Measurements from ENCODE around the gene PMAIP1.
"Not testable (repeated sequence)": the region's sequence is repeated elsewhere in the genome, so short reads cannot be mapped to it uniquely, and the experiment has no call there.

The PMAIP1 gene

DNA sequence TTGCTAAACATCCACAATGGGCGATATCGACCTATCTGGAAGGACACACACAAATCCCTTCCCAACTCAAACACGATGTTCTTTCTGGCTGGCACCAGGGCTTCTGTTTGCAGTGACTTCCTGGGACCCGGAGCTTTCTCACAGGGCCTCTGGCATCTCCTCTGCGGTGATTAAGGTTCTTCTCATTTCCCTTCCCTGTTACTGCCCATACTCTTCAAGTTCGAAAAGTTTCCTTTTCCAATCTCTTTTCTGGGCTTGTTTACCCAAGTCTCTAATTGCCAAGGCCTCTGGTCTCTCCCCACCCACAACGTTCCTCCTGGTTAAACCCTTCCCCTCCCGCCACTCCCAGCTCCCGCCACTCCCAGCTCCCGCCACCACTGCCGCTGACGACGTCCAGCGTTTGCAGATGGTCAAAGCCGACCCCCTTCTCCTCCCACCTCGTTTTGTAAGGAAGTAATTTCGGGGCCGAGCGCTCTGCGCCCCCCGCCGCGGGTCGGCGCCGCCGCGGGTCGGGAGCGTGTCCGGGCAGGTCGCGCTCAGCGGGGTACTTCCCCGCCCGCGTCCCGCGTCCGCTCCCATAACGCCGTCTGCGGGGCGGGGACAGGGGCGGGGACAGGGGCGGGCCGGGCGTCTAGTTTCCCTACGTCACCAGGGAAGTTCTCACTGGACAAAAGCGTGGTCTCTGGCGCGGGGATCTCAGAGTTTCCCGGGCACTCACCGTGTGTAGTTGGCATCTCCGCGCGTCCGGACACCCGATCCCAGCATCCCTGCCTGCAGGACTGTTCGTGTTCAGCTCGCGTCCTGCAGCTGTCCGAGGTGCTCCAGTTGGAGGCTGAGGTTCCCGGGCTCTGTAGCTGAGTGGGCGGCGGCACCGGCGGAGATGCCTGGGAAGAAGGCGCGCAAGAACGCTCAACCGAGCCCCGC, at the start of gene PMAIP1:
Gene PMAIP1, plus strand, starts transcription at position 699 of the 924 bp plus-strand sequence. Its CDS starts 182 bp downstream, at position 881.
- DNase-seq (ENCODE audit: low read depth), result peak; percentile 86

GRCh38 chr18:59851784-59852399, 47.9 kb upstream of the PMAIP1 start:
- no peak overlapping the region for H3K4me3 ChIP-seq (ENCODE audit: low read depth, low read length)
- no peak for DNase-seq (ENCODE audit: low read depth)

More for the DNA sequence above, at the start of gene PMAIP1:
- H3K4me3 ChIP-seq (ENCODE audit: low read depth, low read length), result peak within 1 kb of the TSS; percentile 86

GRCh38 chr18:59852548-59852947, 47.2 kb upstream of the PMAIP1 start:
- H3K4me3 ChIP-seq (ENCODE audit: low read depth, low read length), result no peak overlapping the region
- DNase-seq (ENCODE audit: low read depth), result no peak

DNA sequence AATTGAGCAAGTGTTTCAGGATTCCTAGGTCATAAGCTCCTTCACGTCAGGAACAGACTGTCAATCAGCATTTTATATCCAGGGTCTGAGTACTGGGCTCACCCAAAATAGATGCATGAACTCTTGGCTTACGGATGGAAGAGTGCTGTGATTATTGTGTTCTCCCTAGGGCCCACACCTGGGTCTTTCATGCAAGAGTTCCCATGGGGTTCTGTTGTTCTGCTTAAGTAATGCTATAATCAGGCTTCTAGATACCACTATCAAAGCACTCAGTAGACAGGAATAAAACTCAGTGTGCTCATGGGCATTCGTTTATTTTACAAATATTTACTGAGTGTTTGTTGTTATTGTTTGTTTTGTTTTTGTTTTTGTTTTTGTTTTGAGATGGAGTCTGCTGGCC, 46.4 kb upstream of the PMAIP1 start:
- DNase-seq (ENCODE audit: low read depth), result no peak

DNA sequence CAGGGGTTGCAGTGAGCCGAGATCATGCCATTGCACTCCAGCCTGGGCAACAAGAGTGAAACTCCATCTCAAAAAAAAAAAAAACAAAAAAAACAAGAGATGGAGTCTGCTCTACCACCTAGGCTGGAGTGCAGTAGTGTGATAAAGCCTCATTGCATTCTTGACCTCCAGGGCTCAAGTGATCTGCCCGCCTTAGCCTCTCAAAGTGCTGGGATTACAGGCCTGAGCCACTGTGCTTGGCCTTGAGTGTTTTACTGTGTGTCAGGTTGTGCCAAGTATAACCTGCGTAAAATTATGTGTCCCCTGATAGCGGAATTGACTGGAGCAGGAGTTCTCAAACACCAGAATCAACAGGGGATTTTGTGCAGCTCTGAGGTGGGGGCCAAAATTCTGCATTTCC, 45.8 kb upstream of the PMAIP1 start:
- DNase-seq (ENCODE audit: low read depth); H3K4me3 ChIP-seq (ENCODE audit: low read depth, low read length): not testable (repeated sequence)

More for the DNA sequence above, 46.4 kb upstream of the PMAIP1 start:
- no peak overlapping the region for H3K4me3 ChIP-seq (ENCODE audit: low read depth, low read length)

DNA sequence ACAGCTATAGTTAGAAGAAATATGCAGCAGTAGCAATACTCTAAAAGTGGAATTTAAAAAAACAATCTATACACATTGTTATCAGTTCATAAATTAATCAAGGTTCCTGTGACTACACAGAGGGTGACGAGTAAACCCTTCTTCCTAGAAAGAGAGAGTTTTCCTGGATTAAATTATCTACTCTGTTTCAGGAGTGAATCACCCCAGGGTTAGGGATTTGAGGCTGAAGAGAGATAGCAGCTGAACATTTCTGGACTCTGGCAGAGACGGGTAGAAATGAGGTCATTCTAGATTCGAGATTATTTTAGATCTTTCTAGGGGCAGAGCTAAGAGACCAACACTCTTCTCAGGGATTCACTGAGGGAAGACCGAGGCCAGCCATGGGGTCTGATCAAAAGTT, 38.8 kb upstream of the PMAIP1 start:
- H3K4me3 ChIP-seq (ENCODE audit: low read depth, low read length), result no peak overlapping the region

GRCh38 chr18:59861963-59862819, 37.6 kb upstream of the PMAIP1 start:
- H3K4me3 ChIP-seq (ENCODE audit: low read depth, low read length), result no peak overlapping the region
- no peak for DNase-seq (ENCODE audit: low read depth)

More for the DNA sequence above, 38.8 kb upstream of the PMAIP1 start:
- DNase-seq (ENCODE audit: low read depth), result no peak

GRCh38 chr18:59865241-59865986, 34.4 kb upstream of the PMAIP1 start:
- no peak overlapping the region for H3K4me3 ChIP-seq (ENCODE audit: low read depth, low read length)
- no peak for DNase-seq (ENCODE audit: low read depth)

DNA sequence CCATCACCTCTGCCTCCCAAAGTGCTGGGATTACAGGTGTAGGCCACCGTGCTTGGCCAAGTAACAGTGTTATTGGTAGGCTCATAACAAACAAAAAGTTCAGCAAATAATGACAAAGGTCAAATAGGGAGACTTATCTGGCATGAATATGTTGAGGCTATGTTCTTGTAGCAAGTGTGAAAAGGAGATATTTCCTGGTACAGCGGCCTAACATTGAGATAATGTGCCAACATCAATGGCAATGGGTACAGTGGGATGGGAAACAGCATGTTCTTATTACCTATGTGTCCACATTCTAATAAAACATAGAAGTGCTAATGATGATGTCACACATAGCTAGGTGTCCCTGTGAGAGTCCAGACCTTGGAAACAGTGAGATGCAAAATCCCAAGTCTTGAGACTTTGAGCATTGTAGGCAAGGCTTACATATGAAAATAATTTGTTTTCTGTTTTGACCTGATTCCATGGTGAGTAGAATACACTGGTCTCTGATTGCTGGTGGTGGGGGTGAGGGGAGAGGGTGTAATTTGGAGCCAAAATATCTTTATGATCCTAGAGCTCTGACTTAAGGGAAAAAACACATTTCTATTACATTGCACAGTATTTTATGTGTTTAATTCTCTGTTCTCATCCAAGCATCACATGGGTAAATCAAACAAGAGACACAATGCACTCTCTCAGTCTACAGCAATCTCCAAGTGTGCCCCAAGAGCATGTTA, 33.1 kb upstream of the PMAIP1 start:
- no peak overlapping the region for H3K4me3 ChIP-seq (ENCODE audit: low read depth, low read length)
- no peak for DNase-seq (ENCODE audit: low read depth)

DNA sequence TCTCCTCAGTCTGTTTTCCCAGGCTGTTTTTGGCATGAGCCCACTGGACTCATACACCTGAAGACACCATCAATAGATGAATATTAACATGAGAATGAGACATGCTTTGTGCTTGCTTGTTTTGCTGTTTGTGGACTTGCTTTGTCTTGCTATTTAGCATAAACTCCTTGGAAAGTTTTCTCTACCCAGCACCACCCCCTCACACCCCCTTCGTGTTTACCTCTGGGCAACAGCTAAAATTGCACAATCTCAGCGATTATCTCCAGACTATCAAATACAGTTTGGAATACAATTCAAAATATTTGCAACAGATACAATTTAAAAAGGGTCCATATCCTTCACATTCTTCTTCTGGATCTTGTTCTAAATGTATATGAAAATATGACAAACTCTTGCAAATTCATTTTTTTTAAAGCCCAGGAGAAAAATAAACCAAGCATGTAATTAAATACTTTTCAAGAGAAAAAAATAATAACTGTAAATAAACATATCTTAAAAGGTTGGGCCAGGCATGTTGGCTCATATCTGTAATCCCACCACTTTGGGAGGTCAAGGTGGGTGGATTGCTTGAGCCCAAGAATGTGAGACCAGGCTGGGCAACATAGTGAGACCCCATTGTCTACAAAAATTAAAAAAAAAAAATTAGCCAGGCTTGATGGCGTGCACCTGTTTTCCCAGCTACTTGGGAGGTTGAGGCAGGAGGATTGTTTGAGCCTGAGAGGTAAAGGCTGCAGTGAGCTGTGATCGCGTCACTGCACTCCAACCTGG, 32.3 kb upstream of the PMAIP1 start:
- no peak for DNase-seq (ENCODE audit: low read depth)
- H3K4me3 ChIP-seq (ENCODE audit: low read depth, low read length), result no peak overlapping the region

- no peak for DNase-seq (ENCODE audit: low read depth)
- no peak overlapping the region for H3K4me3 ChIP-seq (ENCODE audit: low read depth, low read length)
These were observed 29.1 kb upstream of the PMAIP1 start for GRCh38 chr18:59870623-59871130.

DNA sequence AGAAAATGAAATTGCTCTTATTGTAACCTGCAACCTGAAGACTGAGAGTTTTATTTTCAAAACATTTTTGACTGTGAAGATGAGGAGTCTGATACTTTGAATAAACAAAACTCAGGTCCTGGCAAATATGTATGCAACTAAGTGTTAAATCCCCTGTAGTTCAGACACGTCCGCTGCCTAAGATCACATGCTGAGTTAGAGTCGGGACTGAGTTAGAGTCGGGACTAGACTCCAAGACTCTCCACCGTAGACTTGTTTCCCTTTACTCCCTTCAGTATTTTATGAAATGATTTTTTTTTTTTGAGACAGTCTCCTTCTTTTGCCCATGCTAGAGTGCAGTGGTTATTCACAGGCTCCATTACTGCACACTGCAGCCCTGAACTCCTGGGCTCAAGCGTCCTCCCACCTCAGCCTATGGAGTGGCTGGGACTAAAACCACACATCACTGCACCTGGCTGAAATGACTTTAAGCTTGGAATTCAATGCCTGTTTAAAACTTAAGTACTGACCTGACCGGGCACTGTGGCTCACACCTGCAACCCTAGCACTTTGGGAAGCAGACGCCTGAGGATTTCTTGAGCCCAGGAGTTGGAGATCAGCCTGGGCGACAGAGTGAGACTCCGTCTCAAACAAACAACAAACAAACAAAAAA, 28.0 kb upstream of the PMAIP1 start:
- H3K4me3 ChIP-seq (ENCODE audit: low read depth, low read length), result no peak overlapping the region
- DNase-seq (ENCODE audit: low read depth), result no peak

- no peak overlapping the region for H3K4me3 ChIP-seq (ENCODE audit: low read depth, low read length)
These were observed 26.2 kb upstream of the PMAIP1 start for GRCh38 chr18:59873641-59874040.

DNA sequence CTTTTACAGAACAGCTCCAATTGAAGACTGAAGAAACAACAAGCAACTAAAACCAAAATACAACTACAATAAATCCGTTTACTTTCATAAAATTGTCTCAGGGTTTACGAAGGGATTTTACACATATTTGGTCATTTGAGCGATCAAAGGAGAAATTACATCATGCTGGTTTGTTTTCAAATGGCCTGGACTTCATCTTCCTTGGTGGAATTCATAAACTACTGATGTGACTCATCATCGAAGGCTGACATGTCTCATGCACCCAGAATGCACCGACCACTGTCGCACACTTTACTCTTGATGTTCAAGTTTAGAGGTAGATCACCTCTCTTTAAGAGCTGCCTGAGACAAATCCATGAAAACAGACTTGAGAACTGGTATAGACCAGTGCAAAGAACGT, 25.6 kb upstream of the PMAIP1 start:
- H3K4me3 ChIP-seq (ENCODE audit: low read depth, low read length), result no peak overlapping the region
- peak; percentile 72 for DNase-seq (ENCODE audit: low read depth)

More at GRCh38 chr18:59873641-59874040, 26.2 kb upstream of the PMAIP1 start:
- DNase-seq (ENCODE audit: low read depth), result no peak

GRCh38 chr18:59876310-59876626, 23.5 kb upstream of the PMAIP1 start:
- DNase-seq (ENCODE audit: low read depth), result no peak

DNA sequence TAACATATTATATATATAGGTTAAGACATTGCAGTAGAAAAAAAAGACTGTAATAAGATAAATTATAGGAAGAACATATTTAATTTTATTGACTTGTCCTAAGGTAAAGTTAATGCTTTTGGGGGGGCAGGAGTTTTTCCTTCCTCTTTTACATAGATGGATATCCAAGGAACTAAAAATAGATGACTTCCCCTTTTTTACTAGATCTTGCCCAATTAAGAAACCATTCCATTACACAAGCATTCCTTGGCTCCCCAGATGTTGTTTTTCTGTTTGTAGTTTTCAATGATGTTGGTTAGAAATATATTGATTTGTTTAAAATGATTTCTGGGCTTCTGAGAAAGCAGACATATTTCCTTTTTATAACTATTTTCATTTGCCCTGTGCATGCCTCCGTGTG, 22.4 kb upstream of the PMAIP1 start:
- no peak overlapping the region for H3K4me3 ChIP-seq (ENCODE audit: low read depth, low read length)
- no peak for DNase-seq (ENCODE audit: low read depth)

More at GRCh38 chr18:59876310-59876626, 23.5 kb upstream of the PMAIP1 start:
- no peak overlapping the region for H3K4me3 ChIP-seq (ENCODE audit: low read depth, low read length)

DNA sequence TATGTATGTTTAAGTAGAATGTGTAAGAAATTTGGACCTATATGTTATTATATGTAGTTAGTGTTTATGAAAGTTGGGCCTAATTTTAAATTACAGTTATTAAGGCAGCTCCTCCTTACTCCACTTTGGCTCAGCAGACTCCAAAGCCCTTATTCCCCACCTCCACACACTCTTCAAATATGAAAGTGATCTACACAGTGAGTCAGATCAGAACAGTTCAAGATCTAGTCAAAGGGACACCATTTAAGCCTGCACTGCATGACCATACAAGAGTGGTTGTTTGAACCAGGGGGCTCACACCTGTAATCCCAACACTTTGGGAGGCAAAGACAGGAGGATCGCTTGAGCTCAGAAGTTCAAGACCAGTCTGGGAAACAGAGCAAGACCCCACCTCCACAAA, 21.2 kb upstream of the PMAIP1 start:
- no peak overlapping the region for H3K4me3 ChIP-seq (ENCODE audit: low read depth, low read length)
- DNase-seq (ENCODE audit: low read depth), result no peak
